Adipocyte (in vitro differentiated cells): ENCODE data around the gene ZNF136.

Source experiments
- DNase-seq: peaks from one replicate; pipeline ENCODE4 v3.0.0-alpha.2; 2015; ENCODE audit warnings: low read depth
- H3K27me3 ChIP-seq: replicated peaks from 2 replicates; pipeline ENCODE4 v1.7.0; 2013; ENCODE audit warnings: mild to moderate bottlenecking, low read length, moderate library complexity; ENCODE audit not compliant: control insufficient read depth, insufficient read depth
- H3K36me3 ChIP-seq: 2 replicates; pipeline ENCODE4 v1.7.0; 2013; ENCODE audit warnings: low read length, mild to moderate bottlenecking, moderate library complexity; ENCODE audit not compliant: control insufficient read depth, insufficient read depth, severe bottlenecking
- H3K4me1 ChIP-seq: 2 replicates; pipeline ENCODE4 v1.7.0; 2013; ENCODE audit warnings: mild to moderate bottlenecking, low read length, moderate library complexity; ENCODE audit not compliant: control insufficient read depth, insufficient read depth
- H3K4me3 ChIP-seq: 2 replicates; pipeline ENCODE4 v1.7.0; 2013; ENCODE audit warnings: mild to moderate bottlenecking, low read length, moderate library complexity
- H3K9ac ChIP-seq: 2 replicates; pipeline ENCODE4 v1.7.0; 2013; ENCODE audit warnings: mild to moderate bottlenecking, low read length, moderate library complexity
- H3K9me3 ChIP-seq: 2 replicates; pipeline ENCODE4 v1.7.0; 2013; ENCODE audit warnings: mild to moderate bottlenecking, low read length, moderate library complexity; ENCODE audit not compliant: control insufficient read depth

Gene ZNF136

GRCh38 chr19:12198136-12198535 is 35.2 kb downstream of the ZNF136 start:
- H3K4me1 ChIP-seq = no peaks in the 10 kb centered on the region
- H3K9ac ChIP-seq = no peak overlapping the region
- H3K9me3 ChIP-seq = peaks cover 84% of the 10 kb centered on the region

DNA sequence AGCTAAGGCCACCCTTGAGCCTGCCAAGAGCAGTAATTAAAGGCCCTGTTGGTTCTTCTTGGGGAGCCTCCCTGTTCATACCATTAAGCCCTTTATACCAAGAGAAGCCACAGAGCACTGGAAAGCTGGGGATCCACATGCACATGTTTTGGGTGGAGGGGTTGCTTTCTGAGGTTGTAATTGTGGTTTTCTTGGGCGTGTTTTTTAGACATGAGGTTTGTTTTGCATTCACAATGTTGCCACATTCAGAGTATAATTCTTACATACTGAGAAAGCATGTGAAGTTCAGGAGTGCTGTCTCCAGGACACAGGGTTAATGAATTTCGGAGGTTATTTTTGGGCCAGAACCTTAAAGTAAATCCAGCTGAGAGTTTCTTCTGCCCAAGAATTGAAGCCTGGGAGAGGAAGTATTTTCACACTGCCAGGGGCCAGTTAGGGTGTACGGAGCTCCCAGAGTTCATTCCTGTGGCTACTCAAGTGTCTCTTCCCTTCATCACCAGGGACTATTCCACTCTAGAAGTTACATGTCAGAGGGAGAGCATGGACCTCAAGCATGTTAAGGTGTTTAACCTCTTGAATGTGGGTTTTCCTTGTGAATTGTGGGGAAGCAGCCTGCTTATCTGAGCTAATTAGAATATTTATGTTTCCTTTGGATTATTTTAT is 37.0 kb downstream of the ZNF136 start:
- no peak overlapping the region for H3K9ac ChIP-seq
- no peaks in the 10 kb centered on the region for H3K4me1 ChIP-seq
- no peak overlapping the region for H3K4me3 ChIP-seq
- H3K36me3 ChIP-seq = peaks cover 4% of the 10 kb centered on the region
- H3K9me3 ChIP-seq = peaks cover 84% of the 10 kb centered on the region
- no peaks in the 10 kb centered on the region for H3K27me3 ChIP-seq
- DNase-seq = no peak

More at GRCh38 chr19:12198136-12198535, 35.2 kb downstream of the ZNF136 start:
- H3K36me3 ChIP-seq = peaks cover 7% of the 10 kb centered on the region
- peak overlapping the region; percentile 32 for H3K4me3 ChIP-seq
- DNase-seq = no peak
- no peaks in the 10 kb centered on the region for H3K27me3 ChIP-seq

GRCh38 chr19:12202250-12202649 is 39.4 kb downstream of the ZNF136 start:
- Histone ChIP-seq H3K27me3 (no peaks in the 10 kb centered on the region), H3K9me3 (peaks cover 83% of the 10 kb centered on the region), H3K9ac (no peak overlapping the region), H3K4me1 (no peaks in the 10 kb centered on the region), H3K36me3 (peaks cover 7% of the 10 kb centered on the region), H3K4me3 (peak overlapping the region; percentile 40)
- no peak for DNase-seq

DNA sequence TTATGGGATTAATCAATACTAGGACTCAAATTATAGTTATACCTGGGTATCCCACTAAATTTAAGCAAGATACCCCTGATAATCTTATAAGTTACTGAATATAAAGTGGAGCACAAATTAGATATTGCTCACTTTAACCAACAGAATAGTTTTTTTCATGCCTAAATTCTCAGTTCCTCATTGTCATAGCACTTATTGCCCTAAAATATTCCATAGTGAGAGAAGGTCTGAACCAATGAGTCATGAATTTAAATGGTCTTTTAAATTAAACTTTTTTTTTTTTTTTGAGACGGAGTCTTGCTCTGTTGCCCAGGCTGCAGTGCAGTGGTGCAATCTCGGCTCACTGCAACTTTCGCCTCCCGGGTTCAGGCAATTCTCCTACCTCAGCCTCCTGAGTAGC is 42.4 kb downstream of the ZNF136 start:
- Histone ChIP-seq H3K4me3 (no peak overlapping the region), H3K36me3 (peaks cover 29% of the 10 kb centered on the region), H3K9me3 (peaks cover 84% of the 10 kb centered on the region), H3K27me3 (no peaks in the 10 kb centered on the region), H3K4me1 (no peaks in the 10 kb centered on the region), H3K9ac (no peak overlapping the region)
- DNase-seq = no peak

- Histone ChIP-seq H3K9me3 (peaks cover 96% of the 10 kb centered on the region), H3K4me3 (peak overlapping the region; percentile 55)
Measured at GRCh38 chr19:12208221-12208620, 45.3 kb downstream of the ZNF136 start.

GRCh38 chr19:12217332-12217731 is 54.4 kb downstream of the ZNF136 start:
- H3K9me3 ChIP-seq = peaks cover 89% of the 10 kb centered on the region
- H3K9ac ChIP-seq = no peak overlapping the region
- no peaks in the 10 kb centered on the region for H3K27me3 ChIP-seq
- peak overlapping the region; percentile 52 for H3K4me3 ChIP-seq
- peaks cover 15% of the 10 kb centered on the region for H3K36me3 ChIP-seq
- no peaks in the 10 kb centered on the region for H3K4me1 ChIP-seq
- no peak for DNase-seq

More at GRCh38 chr19:12208221-12208620, 45.3 kb downstream of the ZNF136 start:
- Histone ChIP-seq H3K27me3 (no peaks in the 10 kb centered on the region), H3K4me1 (no peaks in the 10 kb centered on the region), H3K9ac (no peak overlapping the region), H3K36me3 (peaks cover 32% of the 10 kb centered on the region)
- no peak for DNase-seq

DNA sequence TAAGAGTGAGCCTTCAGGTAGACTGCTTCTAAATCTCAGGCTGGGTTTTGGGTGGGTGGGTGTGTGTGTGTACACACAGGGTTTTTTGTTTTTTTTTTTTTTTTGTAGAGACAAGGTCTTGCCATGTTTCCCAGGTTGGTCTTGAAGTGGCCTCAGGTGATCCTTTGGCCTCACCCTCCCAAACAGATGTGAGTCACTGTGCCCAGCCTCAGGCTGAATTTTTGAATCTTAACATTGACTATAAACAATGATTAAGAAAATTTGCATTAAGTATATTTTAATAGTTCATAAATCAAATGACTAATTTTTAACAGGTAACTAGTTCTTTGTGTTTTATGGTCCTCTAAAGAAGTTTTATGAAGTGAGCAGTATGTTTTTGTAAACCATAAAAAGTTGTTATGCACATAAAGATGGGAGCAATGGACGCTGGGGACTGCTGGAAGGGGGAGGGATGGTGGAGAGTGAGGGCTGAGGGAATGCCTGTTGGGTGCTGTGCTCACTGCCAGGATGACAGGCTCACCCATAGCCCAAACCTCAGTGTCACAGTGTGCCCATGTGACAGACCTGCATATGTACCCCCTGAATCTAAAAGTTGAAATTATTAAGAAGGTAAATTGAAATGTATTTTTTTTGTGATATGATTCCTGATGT is 60.2 kb downstream of the ZNF136 start:
- Histone ChIP-seq H3K9me3 (peaks cover 70% of the 10 kb centered on the region), H3K9ac (no peak overlapping the region), H3K4me3 (no peak overlapping the region), H3K27me3 (no peaks in the 10 kb centered on the region), H3K36me3 (peaks cover 34% of the 10 kb centered on the region), H3K4me1 (no peaks in the 10 kb centered on the region)
- DNase-seq = no peak

DNA sequence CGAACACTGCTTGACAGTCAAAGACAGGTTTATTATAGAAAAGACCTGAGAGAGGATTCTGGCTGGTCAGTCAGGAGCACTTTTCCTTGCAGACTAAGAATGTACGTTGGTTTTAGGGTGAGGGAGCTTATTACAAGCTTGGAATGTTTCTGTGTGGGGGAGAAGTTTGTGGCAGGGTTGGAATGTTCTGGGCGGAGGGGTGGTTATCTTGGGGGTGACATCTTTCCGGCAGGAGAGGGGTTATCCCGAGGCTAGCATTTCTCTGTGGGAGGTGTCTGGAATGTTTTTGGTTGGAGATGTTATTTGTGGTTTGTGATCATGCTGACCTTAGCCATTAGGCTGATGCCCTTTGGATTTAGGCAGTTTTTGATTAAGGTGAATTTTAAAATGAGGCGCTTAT is 61.8 kb downstream of the ZNF136 start:
- peaks cover 56% of the 10 kb centered on the region for H3K9me3 ChIP-seq
- H3K9ac ChIP-seq = no peak overlapping the region
- H3K4me1 ChIP-seq = no peaks in the 10 kb centered on the region
- DNase-seq = no peak
- H3K27me3 ChIP-seq = no peaks in the 10 kb centered on the region
- H3K4me3 ChIP-seq = peak overlapping the region; percentile 7
- H3K36me3 ChIP-seq = peaks cover 27% of the 10 kb centered on the region

DNA sequence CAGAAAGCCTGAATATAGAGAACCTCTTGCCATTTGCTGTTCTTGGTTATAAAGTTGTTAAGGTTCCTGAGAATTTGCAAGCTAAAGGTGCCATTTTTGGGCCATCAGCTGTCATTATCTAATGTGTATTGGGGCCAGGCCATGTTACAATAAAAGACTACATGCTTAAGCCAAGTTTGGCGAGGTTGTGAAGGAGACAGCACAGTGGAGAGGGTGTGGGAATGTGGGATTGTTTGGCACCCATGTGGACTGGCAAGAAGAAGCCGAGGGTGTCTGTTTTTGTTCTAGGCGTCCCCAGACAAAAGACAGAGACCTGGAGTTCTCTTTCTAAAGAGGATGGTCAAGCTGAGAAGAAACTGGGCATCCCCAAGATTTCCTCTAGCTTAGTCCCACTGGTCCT is 67.1 kb downstream of the ZNF136 start:
- H3K27me3 ChIP-seq = no peaks in the 10 kb centered on the region
- H3K36me3 ChIP-seq = peaks cover 42% of the 10 kb centered on the region
- no peaks in the 10 kb centered on the region for H3K4me1 ChIP-seq
- H3K9ac ChIP-seq = no peak overlapping the region
- peak overlapping the region; percentile 14 for H3K4me3 ChIP-seq
- peaks cover 51% of the 10 kb centered on the region for H3K9me3 ChIP-seq
- no peak for DNase-seq

DNA sequence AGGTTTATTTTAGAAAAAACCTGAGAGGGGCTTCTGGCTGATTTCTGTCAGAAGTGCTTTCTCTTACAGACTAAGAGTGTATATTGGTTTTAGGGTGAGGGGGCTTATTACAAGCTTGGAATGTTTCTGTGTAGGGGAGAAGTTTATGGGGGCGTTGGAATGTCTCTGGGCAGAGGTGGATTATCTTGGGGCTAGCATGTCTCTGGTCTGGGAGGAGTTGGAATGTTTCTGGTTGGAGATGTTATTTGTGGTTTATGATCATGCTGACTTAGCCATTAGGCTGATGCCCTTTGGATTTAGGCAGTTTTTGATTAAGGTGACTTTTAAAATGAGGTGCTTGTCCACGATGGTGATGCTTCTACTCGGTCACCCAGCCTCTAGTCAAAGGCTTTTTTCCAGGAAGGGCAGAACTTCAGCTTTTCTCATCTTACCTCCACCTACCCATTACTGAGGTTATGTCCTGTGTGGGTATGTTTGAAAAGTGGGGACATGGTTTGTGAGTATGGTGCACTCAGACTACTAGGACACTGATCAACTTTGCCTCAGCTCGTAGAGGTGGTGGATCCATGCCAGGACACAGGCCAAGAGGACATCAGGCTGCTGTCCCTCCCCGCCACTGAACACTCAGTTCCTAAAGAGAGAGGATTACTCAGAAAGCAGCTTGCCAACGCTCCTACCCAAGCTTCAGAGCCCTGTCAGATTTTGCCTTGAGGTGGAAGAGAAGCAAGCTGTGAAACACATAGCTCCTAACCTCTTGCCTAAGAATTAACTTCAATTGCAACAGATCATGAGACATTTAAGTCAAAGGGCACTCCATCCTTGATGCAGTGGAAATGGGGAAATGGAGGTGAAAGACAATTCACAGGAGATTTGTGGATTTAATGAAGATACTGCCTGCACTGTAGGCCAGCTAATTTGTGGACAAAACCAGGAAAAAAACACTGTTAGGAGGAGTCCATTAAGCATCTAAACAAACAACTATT is 68.1 kb downstream of the ZNF136 start:
- Histone ChIP-seq H3K27me3 (no peaks in the 10 kb centered on the region), H3K9me3 (peaks cover 51% of the 10 kb centered on the region), H3K36me3 (peaks cover 35% of the 10 kb centered on the region), H3K9ac (no peak overlapping the region), H3K4me1 (no peaks in the 10 kb centered on the region), H3K4me3 (peak overlapping the region; percentile 14)
- DNase-seq = peak; percentile 11

DNA sequence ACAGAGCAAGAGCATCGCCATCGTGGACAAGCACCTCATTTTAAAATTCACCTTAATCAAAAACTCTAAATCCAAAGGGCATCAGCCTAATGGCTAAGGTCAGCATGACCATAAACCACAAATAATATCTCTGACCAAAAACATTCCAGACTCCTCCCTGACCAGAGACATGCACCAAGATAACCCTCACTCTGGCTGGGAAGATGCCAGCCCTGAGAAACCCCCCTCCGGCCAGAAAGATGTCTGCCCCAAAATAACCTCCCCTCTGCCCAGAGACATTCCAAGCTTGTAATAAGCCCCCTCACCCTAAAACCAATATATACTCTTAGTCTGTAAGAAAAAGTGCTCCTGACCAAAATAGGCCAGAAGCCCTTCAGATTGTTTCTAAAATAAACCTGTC is 70.1 kb downstream of the ZNF136 start:
- Histone ChIP-seq H3K36me3 (peaks cover 31% of the 10 kb centered on the region), H3K9ac (no peak overlapping the region), H3K9me3 (peaks cover 52% of the 10 kb centered on the region), H3K4me1 (no peaks in the 10 kb centered on the region), H3K27me3 (no peaks in the 10 kb centered on the region), H3K4me3 (no peak overlapping the region)
- DNase-seq = no peak
